ENCODE data around the gene NDOR1.

The NDOR1 gene

GRCh38 chr9:137217276-137218211 lies 12.0 kb downstream of the NDOR1 start:
- TF ChIP-seq CTCF (conservative IDR thresholded peaks at IDR 0.05; ENCODE audit: low read depth), result no peak
- ChIA-PET POLR2A (ENCODE audit: low non-redundant PET) (interaction anchor here (1.0 kb wide), 1 partner anchor 23 kb away, joined by 3 read pairs; no protein-coding TSS in a partner anchor), CTCF (interaction anchor here (0.6 to 3.0 kb wide), 6 partner anchors 9 to 103 kb away, joined by 3 to 13 read pairs (median 5); partner anchors contain the start of gene RNF224)
- H3K27ac ChIP-seq, result peak overlapping the region; percentile 82
- peak; percentile 96 for DNase-seq (ENCODE audit: low spot score)

GRCh38 chr9:137218212-137218753 lies 12.8 kb downstream of the NDOR1 start:
- TF ChIP-seq CTCF (conservative IDR thresholded peaks at IDR 0.05; ENCODE audit: low read depth), result no peak
- no peak for DNase-seq (ENCODE audit: low spot score)
- ChIA-PET POLR2A (ENCODE audit: low non-redundant PET) (no interaction called here), CTCF (interaction anchor here (0.7 to 3.0 kb wide), 3 partner anchors 9 to 42 kb away, joined by 4 to 13 read pairs (median 6); partner anchors contain the start of gene RNF224)
- peak overlapping the region; percentile 82 for H3K27ac ChIP-seq

DNA sequence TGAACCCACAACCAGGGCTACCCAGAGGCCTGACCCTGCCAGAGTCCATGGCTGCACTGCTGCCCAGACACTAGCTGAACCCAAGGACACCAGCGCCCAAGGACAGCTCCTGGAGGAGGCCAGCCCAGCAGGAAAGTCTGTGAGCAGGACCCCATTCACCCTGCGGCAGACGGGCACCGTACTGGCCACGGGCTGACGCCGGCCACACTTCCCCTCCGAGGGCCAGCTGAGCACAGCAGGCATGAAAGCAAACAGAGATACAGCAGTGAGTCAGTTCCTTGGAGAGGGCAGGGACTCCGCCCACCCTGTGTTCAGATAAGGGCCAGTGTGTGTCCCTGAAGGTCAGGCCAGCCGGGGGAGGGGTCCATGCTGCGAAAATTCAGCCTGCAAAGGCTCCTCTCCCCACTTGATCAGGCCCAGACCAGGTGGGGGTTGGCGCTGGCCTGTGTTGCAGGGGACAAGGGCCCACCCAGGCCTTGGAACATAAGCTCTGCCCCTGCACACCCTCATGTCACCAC lies 13.3 kb downstream of the NDOR1 start:
- ChIA-PET CTCF (interaction anchor here (0.7 to 1.1 kb wide), 3 partner anchors 30 to 104 kb away, joined by 3 to 6 read pairs (median 6); partner anchors contain the start of gene SSNA1), POLR2A (ENCODE audit: low non-redundant PET) (no interaction called here)
- no peak for DNase-seq (ENCODE audit: low spot score)
- no peak for TF ChIP-seq CTCF (conservative IDR thresholded peaks at IDR 0.05; ENCODE audit: low read depth)
- peak overlapping the region; percentile 82 for H3K27ac ChIP-seq

- TF ChIP-seq CTCF (conservative IDR thresholded peaks at IDR 0.05; ENCODE audit: low read depth), result no peak
- ChIA-PET CTCF (interaction anchor here (1.1 kb wide), 1 partner anchor 105 kb away, joined by 3 read pairs; no protein-coding TSS in a partner anchor), POLR2A (ENCODE audit: low non-redundant PET) (no interaction called here)
- DNase-seq (ENCODE audit: low spot score), result no peak
- peak overlapping the region; percentile 82 for H3K27ac ChIP-seq
These were observed 14.3 kb downstream of the NDOR1 start for GRCh38 chr9:137219757-137220316.

- TF ChIP-seq CTCF (conservative IDR thresholded peaks at IDR 0.05; ENCODE audit: low read depth), result no peak
- ChIA-PET CTCF (interaction anchor here (0.7 to 1.1 kb wide), 2 partner anchors 105 to 125 kb away, joined by 3 read pairs; no protein-coding TSS in a partner anchor), POLR2A (ENCODE audit: low non-redundant PET) (interaction anchor here (0.6 to 0.7 kb wide), 2 partner anchors 22 to 194 kb away, joined by 3 to 4 read pairs; no protein-coding TSS in a partner anchor)
- H3K27ac ChIP-seq, result peak overlapping the region; percentile 82
- no peak for DNase-seq (ENCODE audit: low spot score)
These were observed 15.0 kb downstream of the NDOR1 start for GRCh38 chr9:137220317-137221094.
